Bronchial epithelial cell (primary cell): Measurements from ENCODE around the gene REPS1. TPM values are rescaled to one million over a fixed set of nuclear protein-coding genes. Genes with fewer than 3 reads are reported as not detected.

Experiments
- DNase-seq: peaks from one replicate; pipeline ENCODE4 v3.0.0-alpha.2; 2010; ENCODE audit warnings: low read depth
- FAIRE-seq: peaks from 2 replicates; lab custom pipeline; 2011; peaks lifted over from hg19 to GRCh38; lab: Jason Lieb, UNC
- H3K27me3 ChIP-seq: 2 replicates; pipeline ENCODE4 v1.5.1; 2011; ENCODE audit warnings: low read length; ENCODE audit not compliant: control insufficient read depth, insufficient read depth
- H3K36me3 ChIP-seq: 2 replicates; pipeline ENCODE4 v1.5.1; 2011; ENCODE audit warnings: low read length; ENCODE audit not compliant: control insufficient read depth, insufficient read depth
- H3K4me3 ChIP-seq: 2 replicates; pipeline ENCODE4 v1.5.1; 2011; ENCODE audit warnings: mild to moderate bottlenecking, low read depth, low read length, control low read depth
- CTCF ChIP-seq: IDR thresholded peaks from 2 replicates; pipeline ENCODE4 v1.5.1; 2011; ENCODE audit warnings: mild to moderate bottlenecking, moderate library complexity, low read length, control low read depth, inconsistent platforms; ENCODE audit not compliant: insufficient read depth, severe bottlenecking
- total RNA-seq: library from RNA; depleted of rRNA; stranded (reverse); fragments of >200 nt; gene quantifications from 2 replicates; pipeline ENCODE4 v1.2.1, GENCODE V29; 2014

REPS1 gene
- total RNA-seq, 1 donor from 2014 or later = 31.1 TPM

DNA sequence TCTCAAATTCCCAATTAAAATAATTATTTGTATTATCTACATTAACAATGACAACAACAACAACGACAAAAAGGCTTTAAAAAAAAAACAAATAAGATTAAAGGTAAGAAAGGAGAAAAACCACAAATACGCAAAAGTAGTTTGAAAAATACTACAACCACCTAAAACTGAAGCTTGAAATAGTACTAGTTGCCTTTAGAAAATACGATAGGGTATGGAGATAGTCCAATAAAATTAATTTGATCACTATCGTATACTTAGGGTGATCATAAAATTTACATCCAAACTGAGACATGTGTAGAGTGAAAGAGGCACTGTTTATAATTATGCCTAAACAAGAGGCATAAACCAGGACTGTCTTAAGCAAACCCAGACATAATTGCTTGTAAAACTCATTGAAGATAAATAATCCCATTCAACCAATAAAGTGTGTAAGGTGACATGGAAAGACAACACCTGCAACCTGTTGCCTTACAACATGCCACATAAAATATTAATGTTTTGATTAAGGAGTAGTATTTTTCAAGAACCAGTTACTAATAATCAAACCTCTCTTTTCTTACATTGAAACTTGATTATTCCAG lies 22.7 kb downstream of the REPS1 start:
- no peak for TF ChIP-seq CTCF
- Histone ChIP-seq H3K27me3 (no peaks in the 10 kb centered on the region), H3K36me3 (no peaks in the 10 kb centered on the region), H3K4me3 (no peak overlapping the region)
- DNase-seq (no peak), FAIRE-seq (no peak)

DNA sequence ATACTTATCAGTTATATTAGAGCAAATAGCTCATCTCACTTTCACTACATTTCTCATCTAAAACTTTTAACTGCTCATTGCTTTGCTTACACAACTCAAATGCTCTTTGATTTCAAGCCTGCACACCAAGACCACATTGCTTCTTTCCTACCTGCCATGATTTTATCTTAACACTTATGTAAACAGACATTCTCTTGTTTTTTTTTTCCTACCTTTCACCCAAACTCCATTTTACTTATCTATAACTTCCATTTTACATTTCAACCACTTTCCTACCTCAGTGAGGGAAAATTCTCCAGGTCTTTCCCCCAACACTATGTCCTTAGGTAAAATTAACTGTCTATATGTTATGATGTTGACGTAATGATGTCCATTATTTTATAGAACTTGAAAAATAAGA lies 24.0 kb downstream of the REPS1 start:
- no peaks in the 10 kb centered on the region for H3K36me3 ChIP-seq
- no peak for TF ChIP-seq CTCF
- no peaks in the 10 kb centered on the region for H3K27me3 ChIP-seq
- DNase-seq (no peak), FAIRE-seq (no peak)
- no peak overlapping the region for H3K4me3 ChIP-seq

DNA sequence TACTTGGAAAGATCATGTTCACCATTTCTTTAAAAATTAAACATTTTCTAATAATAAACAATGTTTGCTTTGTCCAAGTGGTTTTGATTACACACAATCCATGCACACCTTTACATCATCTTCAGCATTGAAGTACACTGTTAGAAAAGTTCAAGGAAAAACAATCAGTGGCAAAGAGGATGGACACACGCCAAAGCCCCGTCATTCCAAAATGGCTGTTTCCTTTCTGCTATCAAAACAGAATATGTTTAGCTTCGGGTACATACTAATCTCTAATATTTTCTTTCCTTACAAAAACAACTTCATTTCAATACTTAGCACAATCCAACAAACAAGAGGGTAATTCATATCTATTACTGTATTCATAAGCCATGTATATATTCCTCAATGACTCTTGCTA lies 24.5 kb downstream of the REPS1 start:
- H3K4me3 ChIP-seq = no peak overlapping the region
- DNase-seq (no peak), FAIRE-seq (no peak)
- no peaks in the 10 kb centered on the region for H3K36me3 ChIP-seq
- no peaks in the 10 kb centered on the region for H3K27me3 ChIP-seq
- no peak for TF ChIP-seq CTCF

DNA sequence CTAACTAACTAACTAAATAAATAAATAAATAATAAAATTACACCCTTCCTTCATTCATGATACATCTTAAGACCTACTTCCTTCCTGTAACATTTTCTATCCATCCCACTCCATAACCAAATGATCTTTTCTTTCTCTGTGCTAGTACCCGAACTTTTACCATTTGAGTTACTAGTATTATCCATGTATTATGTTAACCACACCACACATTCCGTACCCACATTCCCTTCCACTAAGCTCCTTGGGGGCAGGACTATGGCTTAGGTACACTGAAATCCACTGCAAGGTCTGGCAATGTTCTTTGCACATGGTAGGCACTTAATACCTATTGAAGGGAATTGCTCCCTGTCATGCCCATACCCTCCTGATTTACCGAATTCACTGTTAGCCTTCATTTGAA lies 24.9 kb downstream of the REPS1 start:
- DNase-seq (no peak), FAIRE-seq (no peak)
- no peak for TF ChIP-seq CTCF
- Histone ChIP-seq H3K27me3 (no peaks in the 10 kb centered on the region), H3K36me3 (no peaks in the 10 kb centered on the region), H3K4me3 (no peak overlapping the region)

DNA sequence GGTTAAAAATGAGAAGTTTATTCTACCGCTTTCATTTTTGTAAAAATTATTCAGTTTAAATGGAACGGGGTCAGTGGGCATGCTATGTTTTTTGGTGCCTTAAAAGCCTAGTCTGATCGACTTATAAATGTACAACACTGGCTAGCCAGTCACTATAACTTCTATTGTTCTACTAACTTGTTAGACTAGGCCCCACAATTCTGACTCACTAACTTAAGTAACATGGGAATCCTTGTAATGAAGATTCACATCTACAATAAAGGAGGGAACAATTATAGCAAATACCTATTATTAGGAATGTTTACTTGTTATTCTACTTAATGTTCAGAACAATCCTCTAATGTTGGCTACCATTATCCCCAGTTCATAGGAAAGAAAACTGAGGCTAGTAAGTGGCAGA lies 28.5 kb downstream of the REPS1 start:
- H3K36me3 ChIP-seq = no peaks in the 10 kb centered on the region
- no peak for TF ChIP-seq CTCF
- FAIRE-seq (no peak), DNase-seq (peak; percentile 65)
- H3K4me3 ChIP-seq = no peak overlapping the region
- H3K27me3 ChIP-seq = no peaks in the 10 kb centered on the region

- no peak for TF ChIP-seq CTCF
These were observed 29.5 kb downstream of the REPS1 start for GRCh38 chr6:138958595-138958994.

More at GRCh38 chr6:138958595-138958994, 29.5 kb downstream of the REPS1 start:
- DNase-seq = no peak
- Histone ChIP-seq H3K36me3 (no peaks in the 10 kb centered on the region), H3K27me3 (no peaks in the 10 kb centered on the region), H3K4me3 (no peak overlapping the region)
- no peak for FAIRE-seq
